ENCODE measurements around the gene PUS7L. TPM values are rescaled to one million over a fixed set of nuclear protein-coding genes. Genes with fewer than 3 reads are reported as not detected.
"Not testable (repeated sequence)": the region's sequence is repeated elsewhere in the genome, so short reads cannot be mapped to it uniquely, and the experiment has no call there.

PUS7L gene
- total and polyA plus RNA-seq, 2 experiments from 2014 or later: 36.0 to 66.1 TPM

DNA sequence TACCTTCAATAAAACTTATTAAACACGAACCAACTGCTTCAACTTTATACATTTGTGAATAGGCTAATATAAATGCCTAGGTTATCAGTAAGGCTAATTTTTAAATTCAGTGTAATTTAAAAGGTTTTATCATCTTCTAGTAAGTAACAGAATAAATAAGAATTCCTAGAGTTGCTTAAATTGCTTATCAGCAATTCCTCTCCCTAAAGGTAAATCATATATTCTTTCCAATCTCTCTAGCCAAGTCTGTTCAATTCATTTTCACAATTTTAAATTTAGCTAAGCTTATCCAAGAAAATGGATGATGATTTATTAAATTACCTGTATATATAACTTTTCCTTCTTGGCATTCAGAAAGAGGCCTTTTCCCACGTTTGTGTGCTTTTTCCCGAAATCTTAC, 4.6 kb downstream of the PUS7L start (continued):
- TF ChIP-seq, protein P1, sequence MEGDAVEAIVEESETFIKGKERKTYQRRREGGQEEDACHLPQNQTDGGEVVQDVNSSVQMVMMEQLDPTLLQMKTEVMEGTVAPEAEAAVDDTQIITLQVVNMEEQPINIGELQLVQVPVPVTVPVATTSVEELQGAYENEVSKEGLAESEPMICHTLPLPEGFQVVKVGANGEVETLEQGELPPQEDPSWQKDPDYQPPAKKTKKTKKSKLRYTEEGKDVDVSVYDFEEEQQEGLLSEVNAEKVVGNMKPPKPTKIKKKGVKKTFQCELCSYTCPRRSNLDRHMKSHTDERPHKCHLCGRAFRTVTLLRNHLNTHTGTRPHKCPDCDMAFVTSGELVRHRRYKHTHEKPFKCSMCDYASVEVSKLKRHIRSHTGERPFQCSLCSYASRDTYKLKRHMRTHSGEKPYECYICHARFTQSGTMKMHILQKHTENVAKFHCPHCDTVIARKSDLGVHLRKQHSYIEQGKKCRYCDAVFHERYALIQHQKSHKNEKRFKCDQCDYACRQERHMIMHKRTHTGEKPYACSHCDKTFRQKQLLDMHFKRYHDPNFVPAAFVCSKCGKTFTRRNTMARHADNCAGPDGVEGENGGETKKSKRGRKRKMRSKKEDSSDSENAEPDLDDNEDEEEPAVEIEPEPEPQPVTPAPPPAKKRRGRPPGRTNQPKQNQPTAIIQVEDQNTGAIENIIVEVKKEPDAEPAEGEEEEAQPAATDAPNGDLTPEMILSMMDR (conservative IDR thresholded peaks at IDR 0.05; ENCODE audit: low read depth in 2 of 2): no peak
- TF ChIP-seq ZNF331 (CRISPR knock-in tag; IDR thresholded peaks at IDR 0.05; ENCODE audit: low read depth): no peak

DNA sequence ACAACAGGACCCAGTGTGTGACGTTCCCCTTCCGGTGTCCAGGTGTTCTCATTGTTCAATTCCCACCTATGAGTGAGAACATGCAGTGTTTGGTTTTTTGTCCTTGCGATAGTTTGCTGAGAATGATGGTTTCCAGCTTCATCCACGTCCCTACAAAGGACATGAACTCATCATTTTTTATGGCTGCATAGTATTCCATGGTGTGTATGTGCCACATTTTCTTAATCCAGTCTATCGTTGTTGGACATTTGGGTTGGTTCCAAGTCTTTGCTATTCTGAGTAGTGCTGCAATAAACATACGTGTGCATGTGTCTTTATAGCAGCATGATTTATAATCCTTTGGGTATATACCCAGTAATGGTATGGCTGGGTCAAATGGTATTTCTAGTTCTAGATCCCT, 7.2 kb downstream of the PUS7L start:
- H2AFZ ChIP-seq; DNase-seq (ENCODE audit: low spot score); H3K27me3 ChIP-seq (ENCODE audit: insufficient read depth); H3K27ac Mint-ChIP-seq; H4K20me1 ChIP-seq (replicated peaks; ENCODE audit: insufficient read depth); H3K9me3 Mint-ChIP-seq; H3K27me3 Mint-ChIP-seq (ENCODE audit: insufficient read depth, low read depth, poor library complexity); H3F3A ChIP-seq (replicated peaks; ENCODE audit: low read depth); H3K4me3 Mint-ChIP-seq; H3K4me1 ChIP-seq (ENCODE audit: insufficient read depth); H3K4me3 ChIP-seq; H3K27ac ChIP-seq (ENCODE audit: low read depth); H3K4me1 Mint-ChIP-seq; H3K4me2 ChIP-seq; H3K9me2 ChIP-seq (ENCODE audit: insufficient read depth); ATAC-seq; H3K36me3 ChIP-seq (ENCODE audit: insufficient read depth): not testable (repeated sequence)
- peaks cover 20% of the 10 kb centered on the region for H3K79me2 ChIP-seq (replicated peaks; ENCODE audit: insufficient read depth)
- H3K36me3 Mint-ChIP-seq (ENCODE audit: low read depth): peaks cover 32% of the 10 kb centered on the region; the same call in 2 of the 3 replicates

DNA sequence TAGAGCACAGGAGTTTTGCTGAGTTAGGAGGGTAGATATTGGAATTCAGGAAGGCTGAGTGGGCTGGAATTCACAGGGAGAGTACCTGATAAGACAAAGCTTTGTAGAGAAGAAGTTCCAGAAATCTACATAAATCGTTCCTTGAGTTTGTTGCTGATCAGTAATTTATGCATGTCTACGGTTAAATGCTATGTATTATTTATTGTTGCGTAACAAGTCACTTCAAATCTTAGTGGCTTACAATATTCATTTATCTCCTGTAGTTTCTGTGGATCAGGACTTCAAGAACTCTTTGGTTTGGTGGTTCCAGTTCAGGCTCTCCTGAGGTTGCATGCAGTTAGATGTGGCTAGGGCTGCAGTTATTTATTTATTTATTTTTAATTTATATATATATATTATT, 7.8 kb downstream of the PUS7L start:
- no peaks in the 10 kb centered on the region for H3K4me1 ChIP-seq (ENCODE audit: insufficient read depth)
- no peaks in the 10 kb centered on the region; the same call in 1 of the 2 replicates for H3K36me3 ChIP-seq (ENCODE audit: insufficient read depth)
- H4K20me1 ChIP-seq (replicated peaks; ENCODE audit: insufficient read depth): no peaks in the 10 kb centered on the region; the same call in 1 of the 2 replicates
- Mint-ChIP-seq H3K4me3 (no peak overlapping the region), H3K27me3 (ENCODE audit: insufficient read depth, low read depth, poor library complexity) (no peaks in the 10 kb centered on the region), H3K4me1 (no peaks in the 10 kb centered on the region), H3K9me3 (no peaks in the 10 kb centered on the region), H3K27ac (no peak overlapping the region; the same call in 1 of the 2 replicates), H3K36me3 (ENCODE audit: low read depth) (peaks cover 32% of the 10 kb centered on the region; the same call in 2 of the 3 replicates)
- H3K9me2 ChIP-seq (ENCODE audit: insufficient read depth): no peaks in the 10 kb centered on the region
- peaks cover 17% of the 10 kb centered on the region; the same call in 1 of the 2 replicates for H3K79me2 ChIP-seq (replicated peaks; ENCODE audit: insufficient read depth)
- H3K4me2 ChIP-seq: no peak overlapping the region
- DNase-seq (ENCODE audit: low spot score) (no peak), ATAC-seq (no peak)
- H3F3A ChIP-seq (replicated peaks; ENCODE audit: low read depth): no peaks in the 10 kb centered on the region
- H2AFZ ChIP-seq: no peak overlapping the region
- H3K27me3 ChIP-seq (ENCODE audit: insufficient read depth): no peaks in the 10 kb centered on the region
- H3K4me3 ChIP-seq: no peak overlapping the region
- H3K27ac ChIP-seq (ENCODE audit: low read depth): no peak overlapping the region; the same call in 1 of the 2 replicates
- no peak for TF ChIP-seq EZH2 (IDR thresholded peaks at IDR 0.05; ENCODE audit: low read depth, unreplicated experiment)
- TF ChIP-seq ZNF331 (CRISPR knock-in tag; IDR thresholded peaks at IDR 0.05; ENCODE audit: low read depth): no peak
- TF ChIP-seq EZH2phosphoT487 (IDR thresholded peaks at IDR 0.05; ENCODE audit: unreplicated experiment): no peak
- TF ChIP-seq NANOG (IDR thresholded peaks at IDR 0.05; ENCODE audit: borderline replicate concordance): no peak
- TF ChIP-seq, protein P2, sequence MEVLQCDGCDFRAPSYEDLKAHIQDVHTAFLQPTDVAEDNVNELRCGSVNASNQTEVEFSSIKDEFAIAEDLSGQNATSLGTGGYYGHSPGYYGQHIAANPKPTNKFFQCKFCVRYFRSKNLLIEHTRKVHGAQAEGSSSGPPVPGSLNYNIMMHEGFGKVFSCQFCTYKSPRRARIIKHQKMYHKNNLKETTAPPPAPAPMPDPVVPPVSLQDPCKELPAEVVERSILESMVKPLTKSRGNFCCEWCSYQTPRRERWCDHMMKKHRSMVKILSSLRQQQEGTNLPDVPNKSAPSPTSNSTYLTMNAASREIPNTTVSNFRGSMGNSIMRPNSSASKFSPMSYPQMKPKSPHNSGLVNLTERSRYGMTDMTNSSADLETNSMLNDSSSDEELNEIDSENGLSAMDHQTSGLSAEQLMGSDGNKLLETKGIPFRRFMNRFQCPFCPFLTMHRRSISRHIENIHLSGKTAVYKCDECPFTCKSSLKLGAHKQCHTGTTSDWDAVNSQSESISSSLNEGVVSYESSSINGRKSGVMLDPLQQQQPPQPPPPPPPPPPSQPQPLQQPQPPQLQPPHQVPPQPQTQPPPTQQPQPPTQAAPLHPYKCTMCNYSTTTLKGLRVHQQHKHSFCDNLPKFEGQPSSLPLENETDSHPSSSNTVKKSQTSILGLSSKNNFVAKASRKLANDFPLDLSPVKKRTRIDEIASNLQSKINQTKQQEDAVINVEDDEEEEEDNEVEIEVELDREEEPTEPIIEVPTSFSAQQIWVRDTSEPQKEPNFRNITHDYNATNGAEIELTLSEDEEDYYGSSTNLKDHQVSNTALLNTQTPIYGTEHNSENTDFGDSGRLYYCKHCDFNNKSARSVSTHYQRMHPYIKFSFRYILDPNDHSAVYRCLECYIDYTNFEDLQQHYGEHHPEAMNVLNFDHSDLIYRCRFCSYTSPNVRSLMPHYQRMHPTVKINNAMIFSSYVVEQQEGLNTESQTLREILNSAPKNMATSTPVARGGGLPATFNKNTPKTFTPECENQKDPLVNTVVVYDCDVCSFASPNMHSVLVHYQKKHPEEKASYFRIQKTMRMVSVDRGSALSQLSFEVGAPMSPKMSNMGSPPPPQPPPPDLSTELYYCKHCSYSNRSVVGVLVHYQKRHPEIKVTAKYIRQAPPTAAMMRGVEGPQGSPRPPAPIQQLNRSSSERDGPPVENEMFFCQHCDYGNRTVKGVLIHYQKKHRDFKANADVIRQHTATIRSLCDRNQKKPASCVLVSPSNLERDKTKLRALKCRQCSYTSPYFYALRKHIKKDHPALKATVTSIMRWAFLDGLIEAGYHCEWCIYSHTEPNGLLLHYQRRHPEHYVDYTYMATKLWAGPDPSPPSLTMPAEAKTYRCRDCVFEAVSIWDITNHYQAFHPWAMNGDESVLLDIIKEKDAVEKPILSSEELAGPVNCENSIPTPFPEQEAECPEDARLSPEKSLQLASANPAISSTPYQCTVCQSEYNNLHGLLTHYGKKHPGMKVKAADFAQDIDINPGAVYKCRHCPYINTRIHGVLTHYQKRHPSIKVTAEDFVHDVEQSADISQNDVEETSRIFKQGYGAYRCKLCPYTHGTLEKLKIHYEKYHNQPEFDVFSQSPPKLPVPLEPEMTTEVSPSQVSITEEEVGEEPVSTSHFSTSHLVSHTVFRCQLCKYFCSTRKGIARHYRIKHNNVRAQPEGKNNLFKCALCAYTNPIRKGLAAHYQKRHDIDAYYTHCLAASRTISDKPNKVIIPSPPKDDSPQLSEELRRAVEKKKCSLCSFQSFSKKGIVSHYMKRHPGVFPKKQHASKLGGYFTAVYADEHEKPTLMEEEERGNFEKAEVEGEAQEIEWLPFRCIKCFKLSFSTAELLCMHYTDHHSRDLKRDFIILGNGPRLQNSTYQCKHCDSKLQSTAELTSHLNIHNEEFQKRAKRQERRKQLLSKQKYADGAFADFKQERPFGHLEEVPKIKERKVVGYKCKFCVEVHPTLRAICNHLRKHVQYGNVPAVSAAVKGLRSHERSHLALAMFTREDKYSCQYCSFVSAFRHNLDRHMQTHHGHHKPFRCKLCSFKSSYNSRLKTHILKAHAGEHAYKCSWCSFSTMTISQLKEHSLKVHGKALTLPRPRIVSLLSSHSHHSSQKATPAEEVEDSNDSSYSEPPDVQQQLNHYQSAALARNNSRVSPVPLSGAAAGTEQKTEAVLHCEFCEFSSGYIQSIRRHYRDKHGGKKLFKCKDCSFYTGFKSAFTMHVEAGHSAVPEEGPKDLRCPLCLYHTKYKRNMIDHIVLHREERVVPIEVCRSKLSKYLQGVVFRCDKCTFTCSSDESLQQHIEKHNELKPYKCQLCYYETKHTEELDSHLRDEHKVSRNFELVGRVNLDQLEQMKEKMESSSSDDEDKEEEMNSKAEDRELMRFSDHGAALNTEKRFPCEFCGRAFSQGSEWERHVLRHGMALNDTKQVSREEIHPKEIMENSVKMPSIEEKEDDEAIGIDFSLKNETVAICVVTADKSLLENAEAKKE (CRISPR knock-in tag; IDR thresholded peaks at IDR 0.05): no peak
- TF ChIP-seq, protein P1 (conservative IDR thresholded peaks at IDR 0.05; ENCODE audit: low read depth in 2 of 2): no peak
- no peak for TF ChIP-seq POLR2AphosphoS5 (IDR thresholded peaks at IDR 0.05; ENCODE audit: low read depth)
- no peak for TF ChIP-seq ZNF114 (CRISPR knock-in tag; IDR thresholded peaks at IDR 0.05)
- TF ChIP-seq STAT1 (IDR thresholded peaks at IDR 0.05; ENCODE audit: unreplicated experiment): no peak
- TF ChIP-seq CREB1 (CRISPR knock-in tag; IDR thresholded peaks at IDR 0.05; ENCODE audit: low read depth): no peak
- no peak for TF ChIP-seq JUNB (IDR thresholded peaks at IDR 0.05; ENCODE audit: unreplicated experiment)

Data from GM23338 (cell line).